A549 (cell line): ENCODE results near the gene C1R. TPM values are rescaled to one million over a fixed set of nuclear protein-coding genes. Genes with fewer than 3 reads are reported as not detected.
A peak's percentile ranks its signal among the peaks of the same experiment; 100 is the strongest.

Experiments used
- ATAC-seq, 2 experiments: fragments of 200-7000 bp in 1 of 2; fragments of >200 bp in 1 of 2; cut with Nextera tagmentation in 1 of 2; cut with Tn5 transposase in 1 of 2; 3 replicates each; pipeline versions ENCODE4 v1.8.0 to v1.9.1; 2018 to 2020; ENCODE audit warnings: mild to moderate bottlenecking in 1 of 2, moderate library complexity in 1 of 2
- CTCF ChIA-PET: fragments of 300-600 bp; sonication (Branson Sonifier 250); formaldehyde crosslinking; extraction: SDS; loops from one replicate; lab custom pipeline; 2021; ENCODE audit warnings: antibody characterized with exemption, inconsistent platforms; lab: Yijun Ruan, JAX
- POLR2A ChIA-PET: fragments of 350-600 bp; formaldehyde crosslinking; extraction: SDS; loops from one replicate; lab custom pipeline; 2021; ENCODE audit warnings: antibody characterized with exemption, inconsistent platforms; lab: Yijun Ruan, JAX
- DNase-seq, 2 experiments: peaks; one replicate each; pipeline versions ENCODE4 v3.0.0 to v3.0.0-alpha.2; 2011 to 2016; ENCODE audit warnings: low read depth in 1 of 2, low spot score in 1 of 2
- FAIRE-seq: peaks from 2 replicates; lab custom pipeline; 2011; peaks lifted over from hg19 to GRCh38; lab: Jason Lieb, UNC
- H3K27ac ChIP-seq, 2 experiments: fragments of >200 bp; sonication (Bioruptor Twin); formaldehyde crosslinking; 3 replicates each; pipeline ENCODE4 v1.5.1; 2016 to 2017
- H3K4me1 ChIP-seq: fragments of >200 bp; sonication (Bioruptor Twin); formaldehyde crosslinking; 3 replicates; pipeline ENCODE4 v1.6.1; 2016
- H3K4me2 ChIP-seq: fragments of >200 bp; sonication (Bioruptor Twin); formaldehyde crosslinking; 3 replicates; pipeline ENCODE4 v1.6.1; 2016
- H3K4me3 ChIP-seq: fragments of >200 bp; sonication (Bioruptor Twin); formaldehyde crosslinking; 3 replicates; pipeline ENCODE4 v1.5.1; 2016
- H3K9me3 ChIP-seq: fragments of >200 bp; sonication (Bioruptor Twin); formaldehyde crosslinking; 3 replicates; pipeline ENCODE4 v1.6.1; 2016
- BCL3 ChIP-seq: fragments of >200 bp; sonication (Bioruptor Twin); formaldehyde crosslinking; IDR thresholded peaks from 3 replicates; pipeline ENCODE4 v1.6.1; 2016
- BHLHE40 ChIP-seq: IDR thresholded peaks from 2 replicates; pipeline ENCODE4 v1.6.1; 2012; ENCODE audit warnings: low read depth, low read length, inconsistent platforms
- CBX2 ChIP-seq: fragments of 200-600 bp; sonication (generic); IDR thresholded peaks from 2 replicates; pipeline ENCODE4 v1.6.1; 2016; ENCODE audit warnings: low read depth, mild to moderate bottlenecking, borderline replicate concordance
- CEBPB ChIP-seq, 2 experiments: fragments of >200 bp in 1 of 2; sonication (Bioruptor Twin) in 1 of 2; formaldehyde crosslinking in 1 of 2; IDR thresholded peaks; 2 replicates each; pipeline ENCODE4 v1.6.1; 2012 to 2016
- EHMT2 ChIP-seq: fragments of 200-600 bp; sonication (generic); IDR thresholded peaks from 2 replicates; pipeline ENCODE4 v1.6.1; 2016; ENCODE audit warnings: antibody characterized with exemption, low read depth, mild to moderate bottlenecking, moderate library complexity
- FOXS1 ChIP-seq: fragments of 250-450 bp; sonication (Bioruptor Pico); IDR thresholded peaks from 2 replicates; pipeline ENCODE4 v1.5.0; 2020; ENCODE audit warnings: mild to moderate bottlenecking, moderate library complexity
- GATA3 ChIP-seq: IDR thresholded peaks from 2 replicates; pipeline ENCODE4 v1.6.1; 2012; ENCODE audit warnings: borderline replicate concordance
- HDAC2 ChIP-seq: fragments of 200-600 bp; sonication (generic); IDR thresholded peaks from 2 replicates; pipeline ENCODE4 v1.6.1; 2016
- HOXA7 ChIP-seq: fragments of 250-450 bp; sonication (Bioruptor Pico); IDR thresholded peaks from 2 replicates; pipeline ENCODE4 v1.5.0; 2020; ENCODE audit warnings: mild to moderate bottlenecking, moderate library complexity
- HOXB13 ChIP-seq: fragments of 250-450 bp; sonication (Bioruptor Pico); IDR thresholded peaks from 2 replicates; pipeline ENCODE4 v1.5.0; 2020; ENCODE audit warnings: low read depth, mild to moderate bottlenecking, moderate library complexity
- HOXB5 ChIP-seq: fragments of 250-450 bp; sonication (Bioruptor Pico); IDR thresholded peaks from 2 replicates; pipeline ENCODE4 v1.5.0; 2020; ENCODE audit warnings: mild to moderate bottlenecking, moderate library complexity
- JUN ChIP-seq, 2 experiments: fragments of >200 bp; sonication (Bioruptor Twin); formaldehyde crosslinking; IDR thresholded peaks; 2 replicates in 1 of 2; 3 replicates in 1 of 2; pipeline ENCODE4 v1.6.1; 2016 to 2017
- JUNB ChIP-seq: fragments of >200 bp; sonication (Bioruptor Twin); formaldehyde crosslinking; IDR thresholded peaks from 2 replicates; pipeline ENCODE4 v1.6.1; 2016
- KDM1A ChIP-seq: fragments of 200-600 bp; sonication (generic); IDR thresholded peaks from 2 replicates; pipeline ENCODE4 v1.6.1; 2016; ENCODE audit warnings: low read depth, mild to moderate bottlenecking
- KDM5A ChIP-seq: fragments of 200-600 bp; sonication (generic); IDR thresholded peaks from 2 replicates; pipeline ENCODE4 v1.6.1; 2016; ENCODE audit warnings: antibody characterized with exemption, mild to moderate bottlenecking
- MAX ChIP-seq: IDR thresholded peaks from 2 replicates; pipeline ENCODE4 v1.6.1; 2012
- MAZ ChIP-seq: fragments of 150-350 bp; IDR thresholded peaks from 2 replicates; pipeline ENCODE4 v1.6.1; 2014; ENCODE audit warnings: antibody characterized with exemption, low read depth, low read length, borderline replicate concordance
- NFE2L2 ChIP-seq: fragments of 150-350 bp; conservative IDR thresholded peaks from 2 replicates; pipeline ENCODE4 v1.6.1; 2014; ENCODE audit warnings: low read length
- NPAS2 ChIP-seq: fragments of 250-450 bp; sonication (Bioruptor Pico); IDR thresholded peaks from 2 replicates; pipeline ENCODE4 v1.8.0; 2022; ENCODE audit warnings: mild to moderate bottlenecking, moderate library complexity, borderline replicate concordance
- NR3C1 ChIP-seq: fragments of >200 bp; sonication (Bioruptor Twin); formaldehyde crosslinking; IDR thresholded peaks from 3 replicates; pipeline ENCODE4 v1.6.1; 2017
- RARB ChIP-seq: fragments of 250-450 bp; sonication (Bioruptor Pico); IDR thresholded peaks from 2 replicates; pipeline ENCODE4 v1.8.0; 2021; ENCODE audit warnings: mild to moderate bottlenecking, moderate library complexity
- RCOR1 ChIP-seq: fragments of 150-350 bp; IDR thresholded peaks from 2 replicates; pipeline ENCODE4 v1.6.1; 2014; ENCODE audit warnings: antibody characterized with exemption, low read length, low read depth
- RNF2 ChIP-seq: fragments of 200-600 bp; sonication (generic); IDR thresholded peaks from 2 replicates; pipeline ENCODE4 v1.6.1; 2016; ENCODE audit warnings: low read depth, mild to moderate bottlenecking, antibody characterized with exemption, moderate library complexity, borderline replicate concordance
- SMC3 ChIP-seq: fragments of >200 bp; sonication (Bioruptor Twin); formaldehyde crosslinking; IDR thresholded peaks from 3 replicates; pipeline ENCODE4 v1.6.1; 2018; ENCODE audit warnings: inconsistent platforms
- TFCP2L1 ChIP-seq: fragments of 250-450 bp; sonication (Bioruptor Pico); IDR thresholded peaks from 2 replicates; pipeline ENCODE4 v1.5.0; 2021; ENCODE audit warnings: mild to moderate bottlenecking
- TP53 ChIP-seq: fragments of 250-450 bp; sonication (Bioruptor Pico); IDR thresholded peaks from 2 replicates; pipeline ENCODE4 v1.5.0; 2021; ENCODE audit warnings: mild to moderate bottlenecking, moderate library complexity
- ZC3H11A ChIP-seq: fragments of 450-650 bp; IDR thresholded peaks from 2 replicates; pipeline ENCODE4 v1.6.1; 2014; ENCODE audit warnings: antibody characterized with exemption, mild to moderate bottlenecking
- WGBS: methylation state at CpG from one replicate; pipeline ENCODE4 v1.1.6; 2017; ENCODE audit errors: missing lambda C conversion rate; 5-methylcytosine and 5-hydroxymethylcytosine counted together
- polyA plus RNA-seq, 4 experiments: library from polyadenylated mRNA; depleted of rRNA in 3 of 4; stranded (reverse); fragments of >200 nt; fragmentation: RNase III in 1 of 4; extraction: RNeasy Plus Mini Kit Qiagen cat#74134 plus additional on column Dnase treatment in 1 of 4; gene quantifications; 2 replicates in 3 of 4; 3 replicates in 1 of 4; pipeline ENCODE4 v1.2.3, GENCODE V29; 2011 to 2017
- TF ChIP-seq, protein P1 (sequence below): fragments of 450-650 bp; IDR thresholded peaks from 2 replicates; pipeline ENCODE4 v1.6.1; 2014; ENCODE audit warnings: antibody characterized with exemption

Gene C1R
- polyA plus RNA-seq, 2 of the 4 experiments (the other 2 are of a cell fraction), result 31.4 to 36.0 TPM

- H3K4me1 ChIP-seq, result no peaks in the 10 kb centered on the region
- TF ChIP-seq EHMT2, result no peak
- TF ChIP-seq KDM1A, result no peak
- TF ChIP-seq MAZ, result no peak
- no peak for TF ChIP-seq BHLHE40
- no peak for TF ChIP-seq NPAS2
- TF ChIP-seq MAX, result no peak
- no peak for TF ChIP-seq HOXA7 (CRISPR knock-in tag)
- TF ChIP-seq JUN (IDR thresholded peaks at IDR 0.05), result no peak
- no peak for TF ChIP-seq BCL3
- TF ChIP-seq, protein P1, sequence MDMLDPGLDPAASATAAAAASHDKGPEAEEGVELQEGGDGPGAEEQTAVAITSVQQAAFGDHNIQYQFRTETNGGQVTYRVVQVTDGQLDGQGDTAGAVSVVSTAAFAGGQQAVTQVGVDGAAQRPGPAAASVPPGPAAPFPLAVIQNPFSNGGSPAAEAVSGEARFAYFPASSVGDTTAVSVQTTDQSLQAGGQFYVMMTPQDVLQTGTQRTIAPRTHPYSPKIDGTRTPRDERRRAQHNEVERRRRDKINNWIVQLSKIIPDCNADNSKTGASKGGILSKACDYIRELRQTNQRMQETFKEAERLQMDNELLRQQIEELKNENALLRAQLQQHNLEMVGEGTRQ, result no peak
- no peak for TF ChIP-seq CEBPB (IDR thresholded peaks at IDR 0.05)
- TF ChIP-seq NR3C1, result no peak
- TF ChIP-seq ZC3H11A, result no peak
- no peak for TF ChIP-seq NFE2L2
- no peak for TF ChIP-seq TP53 (CRISPR knock-in tag)
- no peak for TF ChIP-seq RNF2
- TF ChIP-seq, all 56 proteins: peak for 0
- 87% methylated on average over 7 of the region's 7 CpGs for WGBS
- Histone ChIP-seq H3K27ac (no peak overlapping the region), H3K4me3 (no peak overlapping the region), H3K4me2 (no peak overlapping the region), H3K9me3 (no peaks in the 10 kb centered on the region)
- ATAC-seq, result peak in 1 of 2 experiments; percentile 20; a peak in 3 of 6 replicates
- no peak for DNase-seq
- ChIA-PET POLR2A (no interaction called here), CTCF (interaction anchor here (0.5 to 7.7 kb wide), 28 partner anchors 9 to 977 kb away, joined by 3 to 75 read pairs (median 4); partner anchors contain the start of genes C1RL and PEX5)
- no peak for FAIRE-seq
Observed at GRCh38 chr12:7141351-7142005, 49.2 kb upstream of the C1R start.

DNA sequence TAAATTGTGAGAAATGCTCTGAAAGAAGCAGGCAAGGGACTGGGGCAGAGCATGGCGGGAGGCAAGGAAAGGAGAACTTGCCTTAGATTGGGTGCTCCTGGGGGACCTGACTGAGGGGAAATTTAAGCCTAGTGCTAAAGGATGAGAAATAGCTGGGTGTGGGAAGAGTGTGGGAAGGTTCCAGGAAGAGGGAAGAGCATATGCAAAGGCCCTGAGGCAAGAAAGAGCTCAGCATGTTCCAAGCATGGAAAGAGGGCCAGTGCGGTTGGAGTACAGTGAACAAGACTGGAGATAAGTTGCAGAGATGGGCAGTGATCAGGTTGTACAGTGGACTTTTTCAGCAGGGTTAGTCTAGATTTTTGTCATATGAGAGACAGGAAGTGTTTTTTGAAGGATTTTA lies 47.0 kb upstream of the C1R start:
- ATAC-seq, result no peak
- CTCF ChIA-PET, result interaction anchor here (1.1 to 2.6 kb wide), 3 partner anchors 9 to 499 kb away, joined by 3 to 10 read pairs (median 8); partner anchors contain the start of gene CLSTN3
- H3K9me3 ChIP-seq, result no peaks in the 10 kb centered on the region
- TF ChIP-seq GATA3 (no peak), TP53 (CRISPR knock-in tag) (no peak), HOXB5 (CRISPR knock-in tag) (no peak), FOXS1 (CRISPR knock-in tag) (no peak), MAX (no peak), KDM5A (no peak), CBX2 (no peak), JUNB (no peak), HOXB13 (CRISPR knock-in tag) (no peak), TFCP2L1 (no peak), NFE2L2 (no peak), CEBPB (IDR thresholded peaks at IDR 0.05) (no peak), HDAC2 (no peak), SMC3 (no peak), RARB (no peak), RCOR1 (no peak)
- TF ChIP-seq, all 56 proteins: peak for 0
- Histone ChIP-seq H3K4me3 (no peak overlapping the region), H3K27ac (no peak overlapping the region), H3K4me1 (no peaks in the 10 kb centered on the region), H3K4me2 (no peak overlapping the region)
- POLR2A ChIA-PET, result no interaction called here
- FAIRE-seq, result no peak
- no peak for DNase-seq
- 92% methylated on average over 2 of the region's 2 CpGs for WGBS
